HEK293T (cell line): Measurements from ENCODE around the gene NECAB2.

ENCODE experiments used
- BHLHE40 ChIP-seq: fragments of 450-650 bp; IDR thresholded peaks from 2 replicates; pipeline ENCODE4 v1.6.1; 2016; ENCODE audit warnings: mild to moderate bottlenecking, moderate library complexity, borderline replicate concordance
- ELF4 ChIP-seq: fragments of 450-650 bp; IDR thresholded peaks from 2 replicates; pipeline ENCODE4 v1.6.1; 2017; ENCODE audit warnings: antibody characterized with exemption
- FOXA1 ChIP-seq: fragments of 450-650 bp; IDR thresholded peaks from 2 replicates; pipeline ENCODE4 v1.6.1; 2016; ENCODE audit warnings: mild to moderate bottlenecking
- FOXM1 ChIP-seq: fragments of 450-650 bp; IDR thresholded peaks from 2 replicates; pipeline ENCODE4 v1.6.1; 2017; ENCODE audit warnings: mild to moderate bottlenecking, borderline replicate concordance
- LEF1 ChIP-seq: fragments of 450-650 bp; IDR thresholded peaks from 2 replicates; pipeline ENCODE4 v1.6.1; 2017; ENCODE audit warnings: mild to moderate bottlenecking, borderline replicate concordance
- SP1 ChIP-seq: fragments of 450-650 bp; IDR thresholded peaks from 2 replicates; pipeline ENCODE4 v1.6.1; 2017

- no peak for TF ChIP-seq FOXA1
- TF ChIP-seq FOXM1, result no peak
- TF ChIP-seq LEF1, result no peak
- TF ChIP-seq ELF4, result no peak
- no peak for TF ChIP-seq SP1
- no peak for TF ChIP-seq BHLHE40
Measured at GRCh38 chr16:83973581-83974385, 5.7 kb downstream of the NECAB2 start.
